Parathyroid adenoma (tissue), 2 donors: ENCODE results near the gene DCX.

ENCODE experiments used
- H2AFZ ChIP-seq: fragments of 300-600 bp; sonication (generic); one replicate; pipeline ENCODE4 v1.7.0; 2017; ENCODE audit warnings: antibody characterized with exemption, mild to moderate bottlenecking
- H3K27ac ChIP-seq: fragments of 300-600 bp; sonication (generic); one replicate; pipeline ENCODE4 v1.7.0; 2017
- H3K27me3 ChIP-seq: fragments of 300-600 bp; sonication (generic); one replicate; pipeline ENCODE4 v1.7.0; 2017; ENCODE audit warnings: low read length; ENCODE audit not compliant: control insufficient read depth, insufficient read depth
- H3K36me3 ChIP-seq: fragments of 300-600 bp; sonication (generic); one replicate; pipeline ENCODE4 v1.7.0; 2017; ENCODE audit warnings: low read length; ENCODE audit not compliant: control insufficient read depth, insufficient read depth
- H3K4me1 ChIP-seq: fragments of 300-600 bp; sonication (generic); one replicate; pipeline ENCODE4 v1.7.0; 2017; ENCODE audit warnings: control low read depth
- H3K4me2 ChIP-seq: fragments of 300-600 bp; sonication (generic); one replicate; pipeline ENCODE4 v1.7.0; 2017; ENCODE audit warnings: low read length
- H3K4me3 ChIP-seq: fragments of 300-600 bp; sonication (generic); one replicate; pipeline ENCODE4 v1.7.0; 2017; ENCODE audit warnings: low read depth, low read length
- H3K79me2 ChIP-seq: fragments of 300-600 bp; sonication (generic); one replicate; pipeline ENCODE4 v1.7.0; 2017; ENCODE audit warnings: control low read depth
- H3K9ac ChIP-seq: fragments of 300-600 bp; sonication (generic); one replicate; pipeline ENCODE4 v1.7.0; 2017; ENCODE audit warnings: mild to moderate bottlenecking
- H3K9me3 ChIP-seq: fragments of 300-600 bp; sonication (generic); one replicate; pipeline ENCODE4 v1.7.0; 2017; ENCODE audit warnings: low read length; ENCODE audit not compliant: control insufficient read depth
- CTCF ChIP-seq: fragments of 300-600 bp; sonication (generic); IDR thresholded peaks from one replicate; pipeline ENCODE4 v1.7.0; 2017; ENCODE audit warnings: antibody characterized with exemption, mild to moderate bottlenecking
- donor health status: primary hyperparathyroidism.

Gene DCX

GRCh38 chrX:111257733-111258132, 154.3 kb downstream of the DCX start:
- Histone ChIP-seq H3K27me3 (no peaks in the 10 kb centered on the region), H3K27ac (no peak overlapping the region), H3K36me3 (no peaks in the 10 kb centered on the region), H2AFZ (no peak overlapping the region), H3K4me3 (no peak overlapping the region), H3K9me3 (no peaks in the 10 kb centered on the region), H3K4me1 (no peaks in the 10 kb centered on the region), H3K4me2 (no peak overlapping the region), H3K9ac (no peak overlapping the region), H3K79me2 (no peaks in the 10 kb centered on the region)
- no peak for TF ChIP-seq CTCF

- H3K9me3 ChIP-seq: no peaks in the 10 kb centered on the region
- no peak overlapping the region for H3K4me2 ChIP-seq
- no peak for TF ChIP-seq CTCF
- no peak overlapping the region for H3K27ac ChIP-seq
- no peaks in the 10 kb centered on the region for H3K4me1 ChIP-seq
- H2AFZ ChIP-seq: no peak overlapping the region
- H3K4me3 ChIP-seq: no peak overlapping the region
- no peaks in the 10 kb centered on the region for H3K79me2 ChIP-seq
- H3K9ac ChIP-seq: no peak overlapping the region
- H3K36me3 ChIP-seq: no peaks in the 10 kb centered on the region
- H3K27me3 ChIP-seq: no peaks in the 10 kb centered on the region
These were observed 156.9 kb downstream of the DCX start for GRCh38 chrX:111254896-111255693.

- Histone ChIP-seq H2AFZ (no peak overlapping the region), H3K79me2 (no peaks in the 10 kb centered on the region), H3K27ac (no peak overlapping the region), H3K9ac (no peak overlapping the region), H3K36me3 (no peaks in the 10 kb centered on the region), H3K4me1 (no peaks in the 10 kb centered on the region), H3K27me3 (no peaks in the 10 kb centered on the region), H3K4me3 (no peak overlapping the region), H3K4me2 (no peak overlapping the region), H3K9me3 (no peaks in the 10 kb centered on the region)
- TF ChIP-seq CTCF: no peak
These were observed 167.7 kb downstream of the DCX start for GRCh38 chrX:111244235-111244750.
